Measurements from ENCODE around the gene SPATS2L.
A peak's percentile ranks its signal among the peaks of the same experiment; 100 is the strongest.
"Not testable (repeated sequence)": the region's sequence is repeated elsewhere in the genome, so short reads cannot be mapped to it uniquely, and the experiment has no call there.

The SPATS2L gene

GRCh38 chr2:200321780-200322534 lies 15.5 kb downstream of the SPATS2L start:
- DNase-seq = no peak

GRCh38 chr2:200322607-200323006 lies 16.1 kb downstream of the SPATS2L start:
- DNase-seq = no peak

GRCh38 chr2:200324362-200324761 lies 17.9 kb downstream of the SPATS2L start:
- DNase-seq = no peak

- DNase-seq = peak; percentile 17
These were observed 22.9 kb downstream of the SPATS2L start for GRCh38 chr2:200329384-200329783.

GRCh38 chr2:200329798-200330197 lies 23.3 kb downstream of the SPATS2L start:
- DNase-seq = no peak

GRCh38 chr2:200330351-200331060 lies 24.0 kb downstream of the SPATS2L start:
- DNase-seq = peak; percentile 97

GRCh38 chr2:200331061-200331400 lies 24.5 kb downstream of the SPATS2L start:
- DNase-seq = peak; percentile 97

- DNase-seq = no peak
These were observed 29.2 kb downstream of the SPATS2L start for GRCh38 chr2:200335657-200336056.

- no peak for DNase-seq
These were observed 30.6 kb downstream of the SPATS2L start for GRCh38 chr2:200336980-200337615.

GRCh38 chr2:200337621-200338020 lies 31.1 kb downstream of the SPATS2L start:
- no peak for DNase-seq

GRCh38 chr2:200338692-200339091 lies 32.2 kb downstream of the SPATS2L start:
- DNase-seq = no peak

GRCh38 chr2:200340508-200341224 lies 34.2 kb downstream of the SPATS2L start:
- no peak for DNase-seq

- no peak for DNase-seq
These were observed 34.9 kb downstream of the SPATS2L start for GRCh38 chr2:200341376-200341775.

- no peak for DNase-seq
These were observed 35.7 kb downstream of the SPATS2L start for GRCh38 chr2:200342235-200342634.

- DNase-seq = no peak
These were observed 36.2 kb downstream of the SPATS2L start for GRCh38 chr2:200342654-200343053.

GRCh38 chr2:200344202-200344601 lies 37.7 kb downstream of the SPATS2L start:
- not testable (repeated sequence) for DNase-seq

- DNase-seq = no peak
These were observed 39.5 kb downstream of the SPATS2L start for GRCh38 chr2:200345975-200346374.

GRCh38 chr2:200347301-200347700 lies 40.8 kb downstream of the SPATS2L start:
- DNase-seq = no peak

- no peak for DNase-seq
These were observed 42.5 kb downstream of the SPATS2L start for GRCh38 chr2:200348897-200349563.

- DNase-seq = no peak
These were observed 43.4 kb downstream of the SPATS2L start for GRCh38 chr2:200349868-200350267.

GRCh38 chr2:200350850-200351285 lies 44.4 kb downstream of the SPATS2L start:
- no peak for DNase-seq

GRCh38 chr2:200351815-200352214 lies 45.3 kb downstream of the SPATS2L start:
- no peak for DNase-seq

- no peak for DNase-seq
These were observed 46.1 kb downstream of the SPATS2L start for GRCh38 chr2:200352636-200353035.
